ENCODE results near the gene EHBP1.

The EHBP1 gene

DNA sequence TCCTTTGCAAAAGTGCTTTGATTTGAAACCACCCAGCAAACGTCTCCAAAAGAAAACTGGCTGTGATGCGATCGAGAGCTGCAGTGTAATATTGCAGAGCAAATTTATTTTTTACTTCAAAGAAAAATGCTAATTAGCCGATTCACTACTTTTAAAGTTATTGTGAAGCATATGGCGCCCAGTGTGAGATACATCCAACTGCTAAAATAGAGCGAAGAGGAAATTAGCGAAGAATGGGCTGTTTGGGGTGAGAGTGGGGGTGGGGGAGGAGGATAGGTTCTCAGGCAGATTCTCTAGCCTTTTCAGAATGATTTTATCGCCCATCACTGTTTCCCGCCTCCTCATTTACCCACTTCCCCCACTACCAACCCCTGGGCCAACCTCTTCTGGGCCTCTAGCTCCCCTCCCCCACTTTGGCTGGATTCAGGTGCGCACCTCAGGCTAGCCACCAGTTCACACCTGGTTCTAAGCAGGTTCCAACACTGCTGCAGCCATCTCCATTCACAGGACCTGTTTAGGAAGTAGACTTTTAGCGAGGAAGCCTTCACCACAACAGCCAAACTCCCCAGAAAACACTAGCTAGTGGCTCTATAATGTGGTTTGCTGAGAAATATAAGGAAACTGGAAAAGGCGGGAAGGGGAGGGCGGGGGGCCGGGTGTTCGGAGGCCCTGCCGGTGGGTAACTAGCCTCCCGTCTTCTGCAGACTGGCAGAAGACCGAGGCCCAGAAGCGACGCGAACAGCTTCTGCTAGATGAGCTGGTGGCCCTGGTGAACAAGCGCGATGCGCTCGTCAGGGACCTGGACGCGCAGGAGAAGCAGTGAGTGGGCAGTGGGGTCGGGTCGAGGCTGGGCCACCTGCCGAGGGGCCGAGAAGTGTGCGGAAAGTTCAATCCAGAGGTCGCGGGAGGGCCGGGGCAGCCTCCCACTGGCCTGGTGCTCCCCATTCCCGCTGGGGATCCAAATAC lies 339.1 kb downstream of the EHBP1 start:
- no peak for TF ChIP-seq REST (IDR thresholded peaks at IDR 0.05; ENCODE audit: insufficient read depth in 1 of 2, low read depth in 2 of 2, low read length in 2 of 2)

DNA sequence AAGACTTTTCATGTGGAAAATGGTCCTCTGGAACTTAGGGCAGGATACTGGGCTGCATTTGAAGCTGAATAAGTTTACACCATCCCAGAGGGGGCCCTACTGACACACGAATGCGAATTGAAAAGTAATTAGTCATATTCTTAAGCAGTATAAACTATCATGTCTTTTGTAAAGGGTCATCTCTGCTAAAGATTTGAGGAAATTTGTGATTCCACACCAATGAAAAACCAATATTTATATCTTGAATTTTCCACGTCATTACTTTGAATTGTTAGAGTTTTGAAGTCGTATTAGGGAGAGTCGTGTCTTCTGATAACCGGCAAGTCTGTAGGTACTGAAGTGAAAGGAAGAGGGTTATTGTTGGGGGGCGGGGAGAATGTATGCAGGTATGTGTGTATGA lies 341.0 kb downstream of the EHBP1 start:
- TF ChIP-seq POLR2AphosphoS5 (IDR thresholded peaks at IDR 0.05; ENCODE audit: low read depth, low read length) (no peak), REST (IDR thresholded peaks at IDR 0.05; ENCODE audit: insufficient read depth in 1 of 2, low read depth in 2 of 2, low read length in 2 of 2) (no peak), TAF1 (IDR thresholded peaks at IDR 0.05; ENCODE audit: borderline replicate concordance, insufficient read depth, low read length) (no peak), SIN3A (IDR thresholded peaks at IDR 0.05; ENCODE audit: borderline replicate concordance, insufficient read depth, low read length) (no peak), FOXP2 (optimal IDR thresholded peaks at IDR 0.05; ENCODE audit: borderline replicate concordance, extremely low read depth, extremely low read length, insufficient read depth) (no peak)

DNA sequence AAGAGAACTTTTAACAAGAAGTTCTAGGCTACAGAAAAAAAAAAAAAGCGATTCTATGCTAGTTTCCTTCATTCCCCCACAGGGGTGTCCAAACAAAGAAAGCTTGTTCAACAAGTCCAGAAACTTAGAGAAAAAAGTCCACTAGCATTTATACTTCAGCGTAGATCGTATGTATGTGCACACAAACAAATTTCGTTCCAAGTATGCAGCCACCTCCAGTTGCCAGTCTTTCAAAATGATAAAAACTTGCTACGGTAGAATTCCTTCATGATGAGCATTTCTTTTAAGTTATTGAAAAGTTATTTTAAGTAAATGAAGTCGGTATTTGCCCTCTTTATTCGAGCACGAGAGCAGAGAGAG lies 341.4 kb downstream of the EHBP1 start:
- TF ChIP-seq FOXP2 (optimal IDR thresholded peaks at IDR 0.05; ENCODE audit: borderline replicate concordance, extremely low read depth, extremely low read length, insufficient read depth): no peak
- no peak for TF ChIP-seq POLR2AphosphoS5 (IDR thresholded peaks at IDR 0.05; ENCODE audit: low read depth, low read length)
- no peak for TF ChIP-seq REST (IDR thresholded peaks at IDR 0.05; ENCODE audit: insufficient read depth in 1 of 2, low read depth in 2 of 2, low read length in 2 of 2)
- no peak for TF ChIP-seq SIN3A (IDR thresholded peaks at IDR 0.05; ENCODE audit: borderline replicate concordance, insufficient read depth, low read length)
- TF ChIP-seq TAF1 (IDR thresholded peaks at IDR 0.05; ENCODE audit: borderline replicate concordance, insufficient read depth, low read length): no peak

DNA sequence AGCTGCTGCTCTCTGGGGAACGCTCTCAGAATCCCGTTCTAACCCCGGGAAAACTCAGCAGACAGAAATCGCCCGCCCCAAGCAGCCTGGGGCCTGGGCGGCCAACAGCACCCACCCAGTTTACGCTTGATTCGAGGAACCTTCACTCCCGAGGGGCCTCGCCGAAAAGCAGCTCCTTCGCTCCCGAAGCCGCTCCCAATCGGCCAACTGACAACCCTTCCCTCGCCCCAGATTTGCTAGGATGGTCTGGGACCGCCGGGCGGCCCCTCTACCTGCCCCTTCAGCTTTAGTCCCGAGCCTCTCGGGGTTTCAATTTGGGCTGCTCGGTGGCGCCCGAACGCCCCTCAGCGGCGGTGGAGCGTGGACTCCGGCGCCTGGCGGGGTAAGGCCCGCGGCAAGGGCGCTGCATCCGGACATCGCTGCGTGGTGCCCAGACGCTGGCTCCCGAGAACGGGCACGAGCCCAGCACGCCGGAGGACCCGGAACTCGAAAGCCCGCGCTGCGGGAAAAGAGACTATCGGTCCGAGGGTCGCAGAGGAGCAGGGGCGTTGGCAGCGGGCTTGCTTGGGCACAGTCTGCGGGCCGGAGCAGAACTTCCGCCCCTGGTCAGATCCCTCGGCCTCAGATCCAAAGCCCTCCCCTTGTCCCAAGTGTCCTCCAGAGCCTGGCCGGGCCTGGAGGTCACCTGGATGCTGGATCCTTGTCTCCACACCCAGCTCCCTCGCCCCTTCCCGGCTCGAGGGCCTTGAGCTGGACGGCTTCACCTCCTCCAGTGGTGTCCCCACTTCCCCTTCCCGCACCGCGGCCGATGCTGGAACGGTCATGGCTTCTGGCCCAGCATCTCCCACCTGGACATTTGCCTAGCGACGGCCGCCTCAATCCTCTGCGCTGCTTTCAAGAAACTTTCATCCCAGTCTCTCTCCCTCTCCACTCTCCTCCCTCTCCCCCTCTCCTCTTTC lies 342.1 kb downstream of the EHBP1 start:
- TF ChIP-seq SIN3A (IDR thresholded peaks at IDR 0.05; ENCODE audit: borderline replicate concordance, insufficient read depth, low read length) (no peak), FOXP2 (optimal IDR thresholded peaks at IDR 0.05; ENCODE audit: borderline replicate concordance, extremely low read depth, extremely low read length, insufficient read depth) (no peak), TAF1 (IDR thresholded peaks at IDR 0.05; ENCODE audit: borderline replicate concordance, insufficient read depth, low read length) (no peak), REST (IDR thresholded peaks at IDR 0.05; ENCODE audit: insufficient read depth in 1 of 2, low read depth in 2 of 2, low read length in 2 of 2) (no peak), POLR2AphosphoS5 (IDR thresholded peaks at IDR 0.05; ENCODE audit: low read depth, low read length) (no peak)
